Measurements from ENCODE around the gene MTCL1. TPM values are rescaled to one million over a fixed set of nuclear protein-coding genes. Genes with fewer than 3 reads are reported as not detected.

The MTCL1 gene
- total RNA-seq, 1 donor from 2014 or later: 10.0 TPM

DNA sequence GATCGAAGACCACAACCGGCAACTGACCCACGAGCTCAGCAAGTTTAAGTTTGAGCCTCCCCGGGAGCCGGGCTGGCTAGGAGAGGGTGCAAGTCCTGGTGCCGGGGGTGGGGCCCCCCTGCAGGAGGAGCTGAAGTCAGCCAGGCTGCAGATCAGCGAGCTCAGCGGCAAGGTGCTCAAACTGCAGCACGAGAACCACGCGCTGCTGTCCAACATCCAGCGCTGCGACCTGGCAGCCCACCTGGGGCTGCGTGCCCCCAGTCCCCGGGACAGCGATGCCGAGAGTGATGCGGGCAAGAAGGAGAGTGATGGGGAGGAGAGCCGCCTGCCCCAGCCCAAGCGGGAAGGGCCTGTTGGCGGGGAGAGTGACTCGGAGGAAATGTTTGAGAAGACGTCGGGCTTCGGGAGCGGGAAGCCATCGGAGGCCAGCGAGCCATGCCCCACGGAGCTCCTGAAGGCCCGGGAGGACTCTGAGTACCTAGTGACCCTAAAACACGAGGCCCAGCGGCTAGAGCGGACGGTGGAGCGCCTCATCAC is 78.7 kb downstream of the MTCL1 start:
- peaks cover 11% of the 10 kb centered on the region for H3K36me3 ChIP-seq (ENCODE audit: control insufficient read depth, insufficient read depth, low read length)
- no peak overlapping the region for H3K4me3 ChIP-seq (ENCODE audit: low read depth, low read length)
- H3K27me3 ChIP-seq (ENCODE audit: control insufficient read depth, insufficient read depth, low read length): no peaks in the 10 kb centered on the region
- FAIRE-seq (no peak), DNase-seq (ENCODE audit: low read depth) (no peak)
- TF ChIP-seq, protein P1, sequence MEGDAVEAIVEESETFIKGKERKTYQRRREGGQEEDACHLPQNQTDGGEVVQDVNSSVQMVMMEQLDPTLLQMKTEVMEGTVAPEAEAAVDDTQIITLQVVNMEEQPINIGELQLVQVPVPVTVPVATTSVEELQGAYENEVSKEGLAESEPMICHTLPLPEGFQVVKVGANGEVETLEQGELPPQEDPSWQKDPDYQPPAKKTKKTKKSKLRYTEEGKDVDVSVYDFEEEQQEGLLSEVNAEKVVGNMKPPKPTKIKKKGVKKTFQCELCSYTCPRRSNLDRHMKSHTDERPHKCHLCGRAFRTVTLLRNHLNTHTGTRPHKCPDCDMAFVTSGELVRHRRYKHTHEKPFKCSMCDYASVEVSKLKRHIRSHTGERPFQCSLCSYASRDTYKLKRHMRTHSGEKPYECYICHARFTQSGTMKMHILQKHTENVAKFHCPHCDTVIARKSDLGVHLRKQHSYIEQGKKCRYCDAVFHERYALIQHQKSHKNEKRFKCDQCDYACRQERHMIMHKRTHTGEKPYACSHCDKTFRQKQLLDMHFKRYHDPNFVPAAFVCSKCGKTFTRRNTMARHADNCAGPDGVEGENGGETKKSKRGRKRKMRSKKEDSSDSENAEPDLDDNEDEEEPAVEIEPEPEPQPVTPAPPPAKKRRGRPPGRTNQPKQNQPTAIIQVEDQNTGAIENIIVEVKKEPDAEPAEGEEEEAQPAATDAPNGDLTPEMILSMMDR (IDR thresholded peaks at IDR 0.05; ENCODE audit: insufficient read depth, low read length, severe bottlenecking): no peak

DNA sequence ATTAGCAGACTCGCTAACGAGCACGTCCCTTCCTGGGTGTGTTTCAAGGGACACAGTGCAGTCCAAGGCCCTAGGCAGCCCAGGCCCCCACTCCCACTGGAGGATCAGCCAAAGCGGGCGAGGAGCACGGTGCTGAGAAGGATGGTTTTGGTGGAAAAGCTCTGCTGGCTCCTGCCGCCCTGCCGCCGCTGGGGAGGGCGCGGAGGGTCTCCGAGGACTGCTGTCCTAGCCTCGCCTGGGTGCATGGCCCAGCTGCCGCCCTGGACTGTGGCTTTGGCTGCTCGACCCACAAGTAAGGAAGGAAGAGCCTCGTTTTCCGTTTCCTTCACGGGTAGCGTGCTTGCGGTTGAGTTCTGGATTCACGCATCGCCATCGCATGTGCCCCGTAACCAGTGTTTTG is 79.9 kb downstream of the MTCL1 start:
- no peak for FAIRE-seq

DNA sequence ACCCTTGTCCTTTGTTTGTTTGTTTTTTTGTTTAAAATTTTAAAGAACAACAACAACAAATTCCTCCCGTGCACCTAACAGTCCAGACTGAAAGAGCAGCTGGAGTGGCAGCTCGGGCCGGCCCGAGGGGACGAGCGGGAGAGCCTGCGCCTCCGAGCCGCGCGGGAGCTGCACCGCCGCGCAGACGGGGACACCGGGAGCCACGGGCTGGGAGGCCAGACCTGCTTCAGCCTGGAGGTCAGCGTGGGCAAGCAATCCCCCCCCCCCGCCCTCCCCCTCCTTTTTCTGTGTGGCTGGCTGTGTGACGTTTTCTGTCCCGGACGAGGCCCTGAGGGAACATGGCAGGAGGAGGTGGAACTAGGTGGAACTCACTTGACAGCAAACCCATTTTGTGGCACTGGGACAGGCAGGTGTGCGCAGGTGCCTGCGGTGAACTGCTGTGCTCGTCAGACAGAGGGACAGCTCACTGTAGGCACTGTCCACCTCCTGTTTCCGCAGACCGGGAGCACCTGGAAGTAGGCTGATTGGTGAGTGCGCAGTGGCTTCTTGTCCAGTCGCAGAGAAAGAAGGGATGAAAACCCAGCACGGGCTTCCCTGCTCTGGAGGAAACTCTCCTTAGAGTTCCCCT is 80.6 kb downstream of the MTCL1 start:
- TF ChIP-seq, protein P1 (IDR thresholded peaks at IDR 0.05; ENCODE audit: insufficient read depth, low read length, severe bottlenecking): no peak
- H3K4me3 ChIP-seq (ENCODE audit: low read depth, low read length): no peak overlapping the region
- FAIRE-seq (no peak), DNase-seq (ENCODE audit: low read depth) (no peak)
- peaks cover 8% of the 10 kb centered on the region for H3K36me3 ChIP-seq (ENCODE audit: control insufficient read depth, insufficient read depth, low read length)
- H3K27me3 ChIP-seq (ENCODE audit: control insufficient read depth, insufficient read depth, low read length): no peaks in the 10 kb centered on the region

More for the DNA sequence above, 79.9 kb downstream of the MTCL1 start:
- no peaks in the 10 kb centered on the region for H3K27me3 ChIP-seq (ENCODE audit: control insufficient read depth, insufficient read depth, low read length)
- no peak overlapping the region for H3K4me3 ChIP-seq (ENCODE audit: low read depth, low read length)
- TF ChIP-seq, protein P1 (IDR thresholded peaks at IDR 0.05; ENCODE audit: insufficient read depth, low read length, severe bottlenecking): no peak
- peaks cover 8% of the 10 kb centered on the region for H3K36me3 ChIP-seq (ENCODE audit: control insufficient read depth, insufficient read depth, low read length)
- DNase-seq (ENCODE audit: low read depth): no peak

DNA sequence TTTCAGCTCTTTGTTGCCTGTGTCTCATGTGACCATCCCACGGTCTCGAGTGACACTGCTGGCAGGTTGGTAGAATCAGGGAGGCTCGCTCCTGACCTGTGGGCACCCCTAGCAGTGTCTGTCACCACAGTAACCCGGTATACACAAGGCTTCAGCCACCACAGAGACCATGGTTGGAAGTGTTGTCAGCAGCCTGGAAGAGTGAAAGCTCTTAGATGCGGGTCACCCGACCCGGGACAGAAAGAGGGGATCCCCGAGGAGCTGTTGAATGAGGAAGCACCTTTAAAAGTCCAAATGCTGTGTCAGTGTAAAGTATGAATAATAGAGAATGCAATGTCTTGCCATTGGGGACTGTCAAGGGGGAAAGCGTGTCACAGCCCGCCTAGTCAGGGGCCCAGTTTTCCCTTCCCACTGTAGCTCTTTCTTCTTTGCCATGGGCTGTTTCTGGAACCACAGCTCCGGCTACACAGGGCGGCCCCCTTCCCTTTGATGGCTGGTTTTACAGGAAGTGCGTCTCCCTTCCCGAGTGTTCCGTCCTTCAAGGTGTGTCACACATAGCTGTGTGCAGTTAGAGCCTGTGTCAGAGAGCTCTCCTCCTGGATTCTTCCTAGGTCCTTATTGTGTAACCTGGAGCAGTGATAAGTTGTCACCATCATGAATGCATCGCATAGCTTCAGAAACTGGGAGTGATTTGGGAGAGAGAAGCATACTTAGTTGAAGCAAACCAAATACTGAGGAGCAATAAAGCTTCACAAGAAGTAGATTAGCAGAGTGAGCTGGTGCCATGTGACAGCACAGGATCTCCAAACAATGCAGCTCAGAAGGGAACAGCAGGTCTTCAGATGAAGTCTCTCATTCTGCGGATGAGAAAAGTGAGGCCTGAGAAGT is 81.4 kb downstream of the MTCL1 start:
- peak; percentile 52 for FAIRE-seq
- Histone ChIP-seq H3K36me3 (ENCODE audit: control insufficient read depth, insufficient read depth, low read length) (peaks cover 8% of the 10 kb centered on the region), H3K27me3 (ENCODE audit: control insufficient read depth, insufficient read depth, low read length) (no peaks in the 10 kb centered on the region), H3K4me3 (ENCODE audit: low read depth, low read length) (no peak overlapping the region)
- peak; percentile 82 for DNase-seq (ENCODE audit: low read depth)
- TF ChIP-seq, protein P1 (IDR thresholded peaks at IDR 0.05; ENCODE audit: insufficient read depth, low read length, severe bottlenecking): no peak

DNA sequence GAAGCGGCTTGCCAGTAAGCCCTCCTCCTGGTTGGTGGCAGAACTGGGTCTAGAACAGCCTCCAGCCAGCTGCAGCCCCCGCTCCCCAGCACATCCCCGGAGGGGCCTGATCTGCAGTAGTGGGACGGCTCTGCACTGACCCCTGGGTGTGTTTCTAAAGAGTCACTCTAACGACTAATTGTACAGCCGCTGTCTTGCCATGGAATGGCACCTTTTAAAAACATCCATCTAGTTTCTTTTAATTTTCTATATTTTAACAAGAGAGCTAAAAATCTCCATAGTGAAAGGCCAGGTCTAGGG is 82.0 kb downstream of the MTCL1 start:
- no peak overlapping the region for H3K4me3 ChIP-seq (ENCODE audit: low read depth, low read length)
- FAIRE-seq (no peak), DNase-seq (ENCODE audit: low read depth) (no peak)
- no peaks in the 10 kb centered on the region for H3K27me3 ChIP-seq (ENCODE audit: control insufficient read depth, insufficient read depth, low read length)
- TF ChIP-seq, protein P1 (IDR thresholded peaks at IDR 0.05; ENCODE audit: insufficient read depth, low read length, severe bottlenecking): no peak
- H3K36me3 ChIP-seq (ENCODE audit: control insufficient read depth, insufficient read depth, low read length): peaks cover 7% of the 10 kb centered on the region

Measured in bronchial epithelial cell (primary cell).